Tibial nerve (tissue), 4 donors: ENCODE data around the gene GFPT1. TPM values are rescaled to one million over a fixed set of nuclear protein-coding genes. Genes with fewer than 3 reads are reported as not detected.

Source experiments
- DNase-seq, 2 donors: peaks; one replicate each; pipeline ENCODE4 v3.0.0-alpha.2; 2019; ENCODE audit warnings: low spot score in 2 of 2
- H3K27ac ChIP-seq, 4 donors: fragments of 200-600 bp; sonication (generic) in 3 of 4; one replicate each; pipeline ENCODE4 v1.5.1; 2017 to 2019; ENCODE audit warnings: mild to moderate bottlenecking in 1 of 4
- H3K27me3 ChIP-seq, 2 donors: fragments of 200-600 bp; sonication (generic) in 1 of 2; one replicate each; pipeline versions ENCODE4 v1.5.1 to v1.6.0; 2017 to 2019
- H3K36me3 ChIP-seq, 3 donors: fragments of 200-600 bp; sonication (generic); one replicate each; pipeline ENCODE4 v1.5.1; 2018 to 2019
- H3K4me1 ChIP-seq, 4 donors: fragments of 200-600 bp; sonication (generic) in 3 of 4; one replicate each; pipeline ENCODE4 v1.5.1; 2017 to 2019
- H3K4me3 ChIP-seq, 4 donors: fragments of 200-600 bp; sonication (generic) in 3 of 4; one replicate each; pipeline ENCODE4 v1.5.1; 2017 to 2019; ENCODE audit warnings: mild to moderate bottlenecking in 1 of 4, moderate library complexity in 1 of 4
- H3K9me3 ChIP-seq, 4 donors: fragments of 200-600 bp; sonication (generic) in 3 of 4; one replicate each; pipeline ENCODE4 v1.5.1; 2017 to 2019
- EP300 ChIP-seq, 2 donors: sonication (generic); formaldehyde crosslinking; IDR thresholded peaks; one replicate each; pipeline ENCODE4 v1.6.1; 2017; ENCODE audit warnings: antibody characterized with exemption in 2 of 2, mild to moderate bottlenecking in 1 of 2
- POLR2A ChIP-seq, 2 donors: fragments of 450-650 bp; IDR thresholded peaks; one replicate each; pipeline ENCODE4 v1.6.1; 2017; ENCODE audit warnings: antibody characterized with exemption in 2 of 2, mild to moderate bottlenecking in 2 of 2, moderate library complexity in 2 of 2
- WGBS, 2 donors: methylation state at CpG; one replicate each; pipeline ENCODE4 v1.1.5; 2018; 5-methylcytosine and 5-hydroxymethylcytosine counted together
- small RNA-seq: library from RNA; depleted of rRNA; stranded (forward); fragments of <200 nt; gene quantifications from one replicate; pipeline ENCODE3, GENCODE V24; 2016
- total RNA-seq, 4 donors: library from RNA; depleted of rRNA; stranded (reverse); fragments of >200 nt; gene quantifications; one replicate each; pipeline ENCODE4 v1.1.0, GENCODE V29; 2016
- TF ChIP-seq, protein P1 (sequence below), 5 experiments: fragments of 200-600 bp in 3 of 5; fragments of 450-650 bp in 2 of 5; sonication (generic) in 3 of 5; IDR thresholded peaks; one replicate each; pipeline ENCODE4 v1.5.1; 2016 to 2019; ENCODE audit warnings: antibody characterized with exemption in 5 of 5, mild to moderate bottlenecking in 3 of 5, moderate library complexity in 2 of 5

GFPT1 gene
- total RNA-seq, 4 donors from 2014 or later: 15.5 to 30.0 (median 22.1) TPM

DNA sequence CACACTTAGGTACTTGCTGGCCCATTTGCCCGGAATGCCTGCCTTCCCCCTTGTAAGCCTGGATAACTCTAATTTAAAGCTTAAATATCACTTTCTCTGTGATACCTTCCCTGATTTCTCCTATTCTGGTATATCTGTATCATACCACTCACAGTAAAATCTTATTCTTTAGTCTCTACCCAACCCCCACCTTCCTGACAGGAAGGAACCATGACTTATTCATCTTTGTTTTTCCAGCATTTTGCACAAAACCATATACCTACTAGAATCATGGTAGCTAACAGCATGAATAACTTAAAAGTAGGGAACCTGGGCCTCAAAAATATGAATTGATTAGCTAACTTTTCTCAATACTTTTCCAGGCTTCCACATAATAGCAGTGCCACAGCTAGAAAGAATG lies 111.5 kb downstream of the GFPT1 start:
- H3K27me3 ChIP-seq: no peaks in the 10 kb centered on the region
- no peaks in the 10 kb centered on the region for H3K9me3 ChIP-seq
- DNase-seq: no peak
- no peaks in the 10 kb centered on the region for H3K36me3 ChIP-seq
- WGBS, 2 donors: 94 to 97% methylated on average over 1 of the region's 1 CpG
- no peak overlapping the region for H3K4me3 ChIP-seq
- H3K4me1 ChIP-seq: peaks cover 0 to 21% (median 7%) of the 10 kb centered on the region in 4 donors
- H3K27ac ChIP-seq: no peak overlapping the region
- TF ChIP-seq, protein P1, sequence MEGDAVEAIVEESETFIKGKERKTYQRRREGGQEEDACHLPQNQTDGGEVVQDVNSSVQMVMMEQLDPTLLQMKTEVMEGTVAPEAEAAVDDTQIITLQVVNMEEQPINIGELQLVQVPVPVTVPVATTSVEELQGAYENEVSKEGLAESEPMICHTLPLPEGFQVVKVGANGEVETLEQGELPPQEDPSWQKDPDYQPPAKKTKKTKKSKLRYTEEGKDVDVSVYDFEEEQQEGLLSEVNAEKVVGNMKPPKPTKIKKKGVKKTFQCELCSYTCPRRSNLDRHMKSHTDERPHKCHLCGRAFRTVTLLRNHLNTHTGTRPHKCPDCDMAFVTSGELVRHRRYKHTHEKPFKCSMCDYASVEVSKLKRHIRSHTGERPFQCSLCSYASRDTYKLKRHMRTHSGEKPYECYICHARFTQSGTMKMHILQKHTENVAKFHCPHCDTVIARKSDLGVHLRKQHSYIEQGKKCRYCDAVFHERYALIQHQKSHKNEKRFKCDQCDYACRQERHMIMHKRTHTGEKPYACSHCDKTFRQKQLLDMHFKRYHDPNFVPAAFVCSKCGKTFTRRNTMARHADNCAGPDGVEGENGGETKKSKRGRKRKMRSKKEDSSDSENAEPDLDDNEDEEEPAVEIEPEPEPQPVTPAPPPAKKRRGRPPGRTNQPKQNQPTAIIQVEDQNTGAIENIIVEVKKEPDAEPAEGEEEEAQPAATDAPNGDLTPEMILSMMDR (IDR thresholded peaks at IDR 0.05): no peak
- TF ChIP-seq POLR2A (IDR thresholded peaks at IDR 0.05) (no peak), EP300 (IDR thresholded peaks at IDR 0.05) (no peak)

DNA sequence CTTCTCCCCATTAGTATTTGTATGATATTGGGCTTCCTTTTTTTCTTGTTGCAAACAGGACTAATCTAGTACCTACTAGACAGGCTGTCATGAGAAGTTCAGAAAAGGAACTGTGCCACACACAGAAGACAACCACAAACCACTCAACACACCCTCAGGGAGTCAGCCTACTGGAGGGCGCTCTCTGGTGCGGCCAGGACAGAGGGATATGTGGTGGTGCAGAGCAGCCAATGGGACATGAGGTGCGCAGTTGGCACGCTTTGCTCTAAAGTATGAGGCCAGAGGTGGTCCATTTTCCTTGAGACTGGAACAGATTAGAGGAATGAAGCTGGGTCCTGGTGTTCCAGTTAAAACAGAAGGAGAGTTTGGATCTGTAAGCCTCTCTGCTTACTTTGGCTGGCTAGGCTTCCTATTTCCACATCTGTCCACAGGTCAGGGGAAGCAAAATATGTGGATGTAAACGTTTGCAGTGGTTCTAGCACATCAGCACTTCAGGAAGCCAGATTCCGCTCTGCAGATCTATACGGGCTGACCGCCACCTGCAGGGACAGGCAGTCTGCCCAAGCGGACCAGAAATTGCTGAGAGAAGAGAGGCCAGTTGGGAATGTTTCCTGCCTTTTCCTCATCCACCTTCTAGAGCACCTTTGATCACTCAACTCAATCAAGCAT lies 114.1 kb downstream of the GFPT1 start:
- WGBS, 2 donors: 51 to 61% methylated on average over 9 of the region's 9 CpGs
- H3K4me3 ChIP-seq: no peak overlapping the region
- peaks cover 0 to 21% (median 7%) of the 10 kb centered on the region in 4 donors for H3K4me1 ChIP-seq
- H3K27ac ChIP-seq: peak overlapping the region in 2 of 4 donors; percentile 14 to 34
- no peaks in the 10 kb centered on the region for H3K9me3 ChIP-seq
- no peaks in the 10 kb centered on the region for H3K36me3 ChIP-seq
- TF ChIP-seq EP300 (IDR thresholded peaks at IDR 0.05) (peak in 1 of 2 donors; percentile 11), POLR2A (IDR thresholded peaks at IDR 0.05) (no peak)
- TF ChIP-seq, protein P1 (IDR thresholded peaks at IDR 0.05): no peak
- H3K27me3 ChIP-seq: no peaks in the 10 kb centered on the region
- no peak for DNase-seq

GRCh38 chr2:69271831-69272257 lies 115.2 kb downstream of the GFPT1 start:
- TF ChIP-seq, protein P1 (IDR thresholded peaks at IDR 0.05): no peak
- peak; percentile 8 to 53 for TF ChIP-seq EP300 (IDR thresholded peaks at IDR 0.05)
- Histone ChIP-seq H3K4me3 (no peak overlapping the region), H3K27me3 (no peaks in the 10 kb centered on the region), H3K4me1 (peaks cover 0 to 21% (median 7%) of the 10 kb centered on the region in 4 donors), H3K27ac (peak overlapping the region in 1 of 4 donors; percentile 50), H3K36me3 (no peaks in the 10 kb centered on the region), H3K9me3 (no peaks in the 10 kb centered on the region)
- WGBS, 2 donors: 18 to 31% methylated on average over 3 of the region's 3 CpGs
- DNase-seq: no peak

Small RNA genes within 50 kb of the gene (small RNA-seq; reads per million reads assigned to genes)
- gene RF00019: not detected

Other genes with a start within 250 kb of the GFPT1 start
- gene NFU1, start 50.2 kb upstream of the GFPT1 start, total RNA-seq: 10 to 100 TPM; 32.0 to 48.1 (median 40.9) TPM